ENCODE results near the gene WFDC5. TPM values are rescaled to one million over a fixed set of nuclear protein-coding genes. Genes with fewer than 3 reads are reported as not detected.

WFDC5 gene
- total and polyA plus RNA-seq, 10 of the 15 experiments (the other 5 are each of a cell fraction or from before 2014, with no cell fraction given) = 0.20 to 0.26 (median 0.21) TPM; not detected in 7

GRCh38 chr20:45095805-45096238, 19.2 kb downstream of the WFDC5 start:
- Histone ChIP-seq H3K27me3 (replicated peaks in 1 of 2; ENCODE audit: control insufficient read depth in 2 of 2, insufficient read depth in 2 of 2, low read length in 1 of 2) (peaks cover under 1 to 7% of the 10 kb centered on the region in 2 experiments; a peak in 3 of 4 replicates), H4K20me1 (ENCODE audit: control insufficient read depth, insufficient read depth) (no peaks in the 10 kb centered on the region; the same call in 1 of the 2 replicates), H3K4me2 (ENCODE audit: control insufficient read depth, insufficient read depth) (no peak overlapping the region), H2AFZ (ENCODE audit: control insufficient read depth, low read depth, low read length) (no peak overlapping the region), H3K27ac (ENCODE audit: control insufficient read depth, insufficient read depth) (no peak overlapping the region), H3K9ac (ENCODE audit: control insufficient read depth, insufficient read depth, low read length) (no peak overlapping the region), H3K79me2 (ENCODE audit: control insufficient read depth, insufficient read depth, low read length) (no peaks in the 10 kb centered on the region), H3K4me3 (no peak overlapping the region), H3K36me3 (ENCODE audit: control insufficient read depth in 2 of 2, insufficient read depth in 2 of 2, low read length in 1 of 2) (no peaks in the 10 kb centered on the region; a peak in 1 of 4 replicates), H3K9me3 (replicated peaks; ENCODE audit: control insufficient read depth, insufficient read depth, low read length) (no peaks in the 10 kb centered on the region; the same call in 2 of the 3 replicates), H3K4me1 (ENCODE audit: control insufficient read depth, insufficient read depth, low read length) (no peaks in the 10 kb centered on the region)
- RAD21 ChIA-PET (ENCODE audit: unreplicated experiment) = interaction anchor here (0.5 to 7.0 kb wide), 21 partner anchors 9 to 619 kb away, joined by 3 to 85 read pairs (median 4); no protein-coding TSS in a partner anchor
- in situ Hi-C loops (cut with MboI) = no loop called here
- peak; percentile 27 for DNase-seq (ENCODE audit: low read depth, low spot score)
- SMC1A ChIA-PET (ENCODE audit: uncharacterized antibody, unreplicated experiment) = interaction anchor here (0.6 to 8.3 kb wide), 32 partner anchors 8 to 574 kb away, joined by 3 to 108 read pairs (median 4); partner anchors contain the start of genes PABPC1L and SERINC3
- intact Hi-C loops (cut with micrococcal nuclease; ENCODE audit: unreplicated experiment) = loop anchor here (1.0 to 5.0 kb wide), 4 partner anchors 52 to 196 kb away; partner anchors contain the start of gene PABPC1L
- CTCF ChIA-PET = interaction anchor here (0.7 to 6.3 kb wide), 49 partner anchors 8 to 412 kb away, joined by 3 to 162 read pairs (median 6); partner anchors contain the start of genes PABPC1L and WFDC5
- BruUV-seq (replicated peaks) = no TSS peak
- POLR2A ChIA-PET = interaction anchor here (1.0 kb wide), 1 partner anchor 17 kb away, joined by 3 read pairs; no protein-coding TSS in a partner anchor
- FAIRE-seq = peak; percentile 80
- WGBS (ENCODE audit: insufficient coverage, insufficient replicate concordance, low lambda C conversion rate, missing lambda C conversion rate) = 0% methylated on average over 7 of the region's 7 CpGs
- peak; percentile 82 for ATAC-seq
- TF ChIP-seq YY1 (IDR thresholded peaks at IDR 0.05; ENCODE audit: low read depth, low read length) = peak; percentile 61; the same call in 1 of the 2 replicates
- no peak for TF ChIP-seq EGR1 (IDR thresholded peaks at IDR 0.05; ENCODE audit: borderline replicate concordance in 1 of 2, low read depth in 2 of 2, low read length in 2 of 2)
- 0 out of 2 replicates have a peak, but pooled peaks have one; percentile 43 for TF ChIP-seq TCF7 (IDR thresholded peaks at IDR 0.05; ENCODE audit: borderline replicate concordance)
- no peak for TF ChIP-seq SPI1 (IDR thresholded peaks at IDR 0.05; ENCODE audit: borderline replicate concordance, insufficient read depth, low read depth, low read length)
- 0 out of 2 replicates have a peak, but pooled peaks have one; percentile 11 for TF ChIP-seq RUNX3 (IDR thresholded peaks at IDR 0.05; ENCODE audit: low read length)
- peak; percentile 77 for TF ChIP-seq SMC3 (IDR thresholded peaks at IDR 0.05; ENCODE audit: borderline replicate concordance, low read length)
- TF ChIP-seq CREM (IDR thresholded peaks at IDR 0.05; ENCODE audit: low read depth) = no peak
- TF ChIP-seq CTCF (IDR thresholded peaks at IDR 0.05 in 2 of 3, conservative IDR thresholded peaks at IDR 0.05 in 1 of 3; ENCODE audit: control insufficient read depth in 2 of 3, extremely low read depth in 1 of 3, insufficient read depth in 1 of 3, low read depth in 3 of 3, low read length in 3 of 3) = peak; percentile 69 to 86 (median 84)
- TF ChIP-seq RAD21 (IDR thresholded peaks at IDR 0.05; ENCODE audit: insufficient read depth, low read depth, low read length) = peak; percentile 86
